Loucy (cell line): ENCODE data around the gene ZFY.

Experiments
- EZH2phosphoT487 ChIP-seq: fragments of 200-600 bp; IDR thresholded peaks from 2 replicates; pipeline ENCODE4 v1.6.1; 2018; ENCODE audit warnings: antibody characterized with exemption, mild to moderate bottlenecking, moderate library complexity, borderline replicate concordance
- TF ChIP-seq, protein P1 (sequence below): fragments of 200-600 bp; sonication (generic); conservative IDR thresholded peaks from 2 replicates; pipeline ENCODE4 v1.5.1; 2014; ENCODE audit warnings: mild to moderate bottlenecking, antibody characterized with exemption, low read length

DNA sequence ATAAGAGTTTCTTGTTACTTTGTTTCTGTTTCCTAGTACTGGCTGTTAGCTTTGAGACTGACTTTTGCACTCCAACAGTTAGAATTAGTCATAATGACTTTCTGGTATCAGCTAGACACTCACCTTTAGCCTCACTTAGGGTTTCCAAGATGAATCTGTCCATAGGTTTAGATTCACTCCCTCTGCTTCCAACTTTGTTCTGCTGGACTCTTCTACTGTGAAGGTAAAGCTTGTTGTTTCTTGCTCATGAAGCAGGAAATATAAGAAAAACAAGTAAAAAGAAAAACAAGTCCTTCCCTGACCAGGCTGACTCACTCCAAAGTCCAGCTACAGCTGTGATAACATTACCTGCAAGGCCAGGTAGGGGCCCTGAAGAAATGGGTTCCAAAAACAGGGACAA, 67.0 kb downstream of the ZFY start:
- TF ChIP-seq, protein P1, sequence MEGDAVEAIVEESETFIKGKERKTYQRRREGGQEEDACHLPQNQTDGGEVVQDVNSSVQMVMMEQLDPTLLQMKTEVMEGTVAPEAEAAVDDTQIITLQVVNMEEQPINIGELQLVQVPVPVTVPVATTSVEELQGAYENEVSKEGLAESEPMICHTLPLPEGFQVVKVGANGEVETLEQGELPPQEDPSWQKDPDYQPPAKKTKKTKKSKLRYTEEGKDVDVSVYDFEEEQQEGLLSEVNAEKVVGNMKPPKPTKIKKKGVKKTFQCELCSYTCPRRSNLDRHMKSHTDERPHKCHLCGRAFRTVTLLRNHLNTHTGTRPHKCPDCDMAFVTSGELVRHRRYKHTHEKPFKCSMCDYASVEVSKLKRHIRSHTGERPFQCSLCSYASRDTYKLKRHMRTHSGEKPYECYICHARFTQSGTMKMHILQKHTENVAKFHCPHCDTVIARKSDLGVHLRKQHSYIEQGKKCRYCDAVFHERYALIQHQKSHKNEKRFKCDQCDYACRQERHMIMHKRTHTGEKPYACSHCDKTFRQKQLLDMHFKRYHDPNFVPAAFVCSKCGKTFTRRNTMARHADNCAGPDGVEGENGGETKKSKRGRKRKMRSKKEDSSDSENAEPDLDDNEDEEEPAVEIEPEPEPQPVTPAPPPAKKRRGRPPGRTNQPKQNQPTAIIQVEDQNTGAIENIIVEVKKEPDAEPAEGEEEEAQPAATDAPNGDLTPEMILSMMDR: no peak
- TF ChIP-seq EZH2phosphoT487: no peak
